OCI-M2 (cell line): ENCODE measurements around the gene OTOS.

Experiments used
- DNase-seq: peaks from one replicate; lab custom pipeline; 2025; ENCODE audit not compliant: unreplicated experiment; lab: John Stamatoyannopoulos, UW

The OTOS gene

DNA sequence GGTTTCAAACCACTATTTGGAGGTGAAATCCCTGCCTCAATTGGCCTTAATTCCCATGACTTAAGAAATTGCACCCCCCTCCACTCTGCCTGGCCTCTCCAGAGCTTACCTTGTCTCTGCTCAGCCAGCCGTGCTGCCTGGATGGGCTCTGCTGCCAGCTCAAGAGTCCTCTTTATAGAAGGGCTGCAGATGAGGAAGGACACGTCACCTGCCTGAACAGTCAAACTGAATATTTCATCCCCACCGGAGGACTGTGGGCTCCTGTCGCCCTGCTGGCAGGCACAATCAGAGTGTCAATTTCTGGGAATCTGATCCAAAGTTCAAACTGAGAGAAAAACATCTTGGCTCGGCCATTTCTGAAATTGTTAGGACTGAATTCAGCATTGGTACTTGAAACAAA lies at the start of gene OTOS:
Gene OTOS, minus strand, starts transcription at position 148 of the 400 bp plus-strand sequence. CDS start 332 bp downstream, outside the sequence.
- DNase-seq: no peak

- no peak for DNase-seq
Measured at GRCh38 chr2:240189686-240190085, 49.2 kb upstream of the OTOS start.

- no peak for DNase-seq
Measured at GRCh38 chr2:240187989-240188590, 47.6 kb upstream of the OTOS start.

DNA sequence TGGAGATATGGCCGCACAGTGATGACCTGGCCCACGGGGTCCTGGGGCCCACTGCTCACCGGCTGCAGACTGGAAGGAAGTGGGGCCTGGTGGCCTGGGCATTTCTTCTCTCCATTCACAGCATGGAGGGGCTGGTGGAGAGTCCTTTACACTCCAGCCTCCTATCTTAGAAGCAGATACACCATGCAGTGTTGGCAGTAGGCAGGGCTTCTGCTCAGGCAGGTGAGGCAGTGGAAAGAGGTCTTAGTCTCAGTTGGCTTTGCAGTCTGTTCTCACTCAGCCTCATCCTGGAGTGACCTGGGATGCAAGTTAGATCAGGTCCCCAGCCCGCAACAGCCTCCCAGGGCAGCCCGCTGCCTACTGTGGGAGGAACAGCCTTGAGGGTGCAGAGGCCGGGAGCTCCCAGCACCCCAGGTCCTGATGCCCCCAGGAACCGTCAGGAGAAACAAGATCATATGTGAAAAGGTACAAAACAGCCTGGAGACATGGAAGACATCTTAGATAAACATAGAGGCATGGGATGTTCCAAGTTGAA lies 45.8 kb upstream of the OTOS start:
- no peak for DNase-seq

- DNase-seq: no peak
Measured at GRCh38 chr2:240184656-240185055, 44.2 kb upstream of the OTOS start.

GRCh38 chr2:240183875-240184590 lies 43.6 kb upstream of the OTOS start:
- no peak for DNase-seq

DNA sequence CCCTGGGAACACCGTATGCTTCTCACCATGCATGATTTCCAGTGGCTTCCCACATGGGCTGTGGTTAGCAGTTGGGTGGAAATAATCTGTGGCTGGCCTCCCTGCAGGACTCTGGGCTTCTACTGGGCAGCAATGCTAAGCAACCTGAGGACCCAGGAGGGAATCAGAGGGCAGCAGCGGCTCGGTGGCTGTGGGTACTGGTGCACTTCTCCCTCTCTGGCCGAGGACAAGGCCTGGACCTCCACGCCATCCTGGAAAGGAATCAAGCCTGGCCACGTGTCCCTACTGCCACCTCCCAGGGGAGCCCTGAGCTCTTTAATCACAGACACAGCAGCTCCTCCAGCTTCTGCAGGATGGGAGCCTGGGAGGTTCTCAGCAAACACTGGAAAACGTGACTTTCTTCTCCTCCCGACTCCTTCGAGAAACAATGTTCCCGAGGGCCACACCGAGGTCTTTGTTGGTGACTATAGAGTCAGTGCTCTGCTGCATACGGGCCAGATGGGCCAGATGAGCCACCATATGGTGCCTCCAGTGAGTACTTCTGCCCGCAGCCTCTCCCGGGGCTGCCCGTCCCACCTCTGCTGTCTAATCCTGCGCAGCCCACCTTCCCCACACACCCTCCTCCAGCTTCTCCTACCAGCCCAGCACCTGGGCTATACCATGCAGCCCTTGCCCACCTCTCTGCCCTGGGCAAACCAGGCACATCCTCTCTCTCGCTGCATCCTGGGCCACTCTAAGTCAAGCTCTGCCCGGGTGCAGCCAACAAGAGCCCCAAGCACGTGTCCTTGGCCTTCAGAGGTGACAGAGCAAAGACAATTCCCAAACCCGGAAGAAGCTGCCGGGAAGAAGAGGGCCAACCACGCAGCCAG lies 42.8 kb upstream of the OTOS start:
- DNase-seq: no peak

GRCh38 chr2:240182476-240182875 lies 42.0 kb upstream of the OTOS start:
- DNase-seq: no peak

- DNase-seq: no peak
Measured at GRCh38 chr2:240182001-240182400, 41.5 kb upstream of the OTOS start.

- DNase-seq: no peak
Measured at GRCh38 chr2:240179941-240180666, 39.6 kb upstream of the OTOS start.

DNA sequence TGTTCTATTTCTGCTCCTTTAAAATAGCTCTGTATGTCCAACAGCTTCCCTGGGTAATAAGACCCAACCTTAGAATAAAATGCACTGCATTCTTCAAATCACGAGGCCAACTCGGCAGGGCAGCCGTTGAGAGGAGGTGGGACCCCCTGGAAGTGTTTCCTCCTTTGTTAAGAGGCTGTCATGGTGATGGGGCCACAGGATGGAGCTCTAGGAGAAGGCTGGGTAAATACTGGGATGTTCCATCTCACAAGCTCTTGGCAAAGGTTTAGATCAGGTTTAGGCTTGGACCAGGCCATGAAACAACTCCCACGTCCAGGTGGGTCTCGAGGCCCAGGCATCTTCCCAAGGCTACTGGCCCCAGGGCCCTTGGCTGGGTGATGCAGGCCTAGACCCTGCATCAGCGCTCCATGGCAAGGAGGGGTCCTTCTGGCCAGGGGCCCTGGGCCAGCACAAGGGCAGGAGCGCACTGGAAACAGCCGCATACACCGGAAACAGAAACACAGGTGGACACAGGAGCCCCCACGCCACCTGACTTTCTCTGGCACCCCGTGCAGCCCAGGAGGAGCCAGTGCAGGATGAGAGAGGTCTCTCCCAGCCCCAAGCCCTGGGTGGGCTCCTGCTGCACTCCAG lies 38.8 kb upstream of the OTOS start:
- DNase-seq: no peak

DNA sequence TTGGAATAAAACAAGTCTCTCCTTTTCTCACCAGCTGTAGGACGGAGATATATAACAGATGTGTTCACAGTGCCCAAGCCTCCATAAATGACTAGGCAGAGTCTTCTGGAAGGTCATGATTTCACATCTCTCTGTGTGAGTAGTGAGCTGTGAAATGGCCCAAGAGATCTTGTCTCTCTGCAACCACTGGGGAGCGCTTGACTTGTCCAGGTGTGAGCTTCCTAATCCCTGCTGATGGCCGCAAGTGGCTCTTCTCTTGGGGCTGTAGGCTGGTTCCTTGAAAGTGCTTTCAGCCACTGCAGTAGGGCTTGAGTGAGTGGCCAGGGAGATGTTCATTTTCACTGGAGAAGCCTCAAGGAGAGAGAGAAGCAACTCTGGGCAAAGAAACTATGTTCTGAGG lies 38.1 kb upstream of the OTOS start:
- no peak for DNase-seq

GRCh38 chr2:240174496-240174895 lies 34.0 kb upstream of the OTOS start:
- no peak for DNase-seq

DNA sequence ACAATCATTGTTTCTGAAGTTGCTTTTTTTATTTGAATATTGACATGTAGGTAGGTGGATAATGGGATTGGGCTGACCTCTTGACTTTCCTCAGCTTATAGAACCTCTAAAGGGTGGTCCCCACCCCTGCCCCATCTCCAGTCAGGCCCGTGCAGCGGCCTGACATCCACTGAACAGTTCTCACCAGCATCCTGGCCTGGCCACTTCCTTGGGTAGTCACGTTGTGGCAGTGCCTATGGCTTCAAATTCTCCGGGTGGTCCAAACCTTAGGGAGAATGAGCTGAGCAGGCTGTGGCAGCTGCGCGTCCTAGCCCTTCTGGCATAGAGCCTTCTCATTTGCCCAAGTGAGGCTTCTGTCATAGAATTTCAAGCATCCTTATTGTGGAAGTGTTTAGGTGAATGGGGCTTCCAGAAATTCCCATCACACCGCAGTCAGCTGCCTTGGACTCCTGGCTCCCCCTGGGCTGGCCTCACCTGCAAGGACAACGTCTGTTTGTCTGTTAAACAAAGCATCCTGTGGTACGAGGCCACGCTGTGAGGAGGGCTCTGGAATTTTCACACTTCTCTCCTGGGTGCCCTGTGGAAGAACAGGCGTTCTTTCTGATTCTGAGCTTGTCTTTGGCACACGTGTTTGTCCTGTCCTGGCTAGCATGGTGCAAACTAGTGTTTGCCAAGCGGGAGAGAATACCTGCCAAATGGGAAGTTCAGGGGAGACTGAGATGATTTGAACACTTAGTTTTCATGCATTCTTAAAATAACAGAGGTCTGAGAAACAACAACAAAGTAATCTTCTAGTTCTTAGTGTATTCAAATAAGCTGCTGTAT lies 31.8 kb upstream of the OTOS start:
- DNase-seq: no peak

- no peak for DNase-seq
Measured at GRCh38 chr2:240170883-240171282, 30.4 kb upstream of the OTOS start.

- no peak for DNase-seq
Measured at GRCh38 chr2:240170354-240170735, 29.9 kb upstream of the OTOS start.

- no peak for DNase-seq
Measured at GRCh38 chr2:240169486-240170353, 29.3 kb upstream of the OTOS start.

DNA sequence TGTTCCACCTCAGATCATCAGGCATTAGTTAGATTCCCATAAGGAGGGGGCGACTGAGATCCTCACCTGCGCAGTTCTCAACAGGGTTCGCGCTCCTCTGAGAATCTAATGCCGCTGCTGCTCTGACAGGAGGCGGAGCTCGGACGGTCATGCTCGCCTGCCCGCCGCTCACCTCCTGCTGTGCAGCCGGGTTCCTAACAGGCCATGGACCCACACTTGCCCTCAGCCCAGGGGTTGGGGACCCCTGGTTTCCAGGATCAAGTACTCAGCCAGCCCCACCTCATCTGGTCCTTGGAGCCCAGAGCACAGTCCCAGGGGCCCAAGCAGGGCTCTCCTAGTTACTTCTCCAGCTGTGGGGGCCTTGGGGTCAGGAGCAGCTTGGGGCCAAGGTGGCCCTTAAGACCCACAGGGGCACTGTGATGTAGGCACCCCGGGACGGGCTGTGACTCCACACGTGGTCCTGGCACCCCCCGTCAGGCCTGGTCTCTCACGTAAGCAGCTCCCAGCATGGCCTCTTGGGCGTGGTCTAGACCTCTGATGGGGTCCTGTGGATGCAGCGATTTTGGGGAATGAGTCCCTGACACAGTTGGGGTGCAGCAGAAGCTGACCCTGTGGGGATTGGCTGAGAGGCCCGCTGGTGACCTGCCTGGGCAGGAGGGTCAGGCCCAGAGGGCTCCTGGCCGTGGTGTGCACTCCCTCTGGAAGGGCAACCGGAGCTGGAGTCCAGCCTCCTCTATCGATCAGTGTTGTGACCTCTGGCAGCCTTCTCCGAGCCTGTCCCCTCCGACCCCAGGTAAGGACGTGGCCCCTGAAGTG lies 28.3 kb upstream of the OTOS start:
- DNase-seq: no peak
